ENCODE results near the gene PKDCC.

Gene PKDCC

DNA sequence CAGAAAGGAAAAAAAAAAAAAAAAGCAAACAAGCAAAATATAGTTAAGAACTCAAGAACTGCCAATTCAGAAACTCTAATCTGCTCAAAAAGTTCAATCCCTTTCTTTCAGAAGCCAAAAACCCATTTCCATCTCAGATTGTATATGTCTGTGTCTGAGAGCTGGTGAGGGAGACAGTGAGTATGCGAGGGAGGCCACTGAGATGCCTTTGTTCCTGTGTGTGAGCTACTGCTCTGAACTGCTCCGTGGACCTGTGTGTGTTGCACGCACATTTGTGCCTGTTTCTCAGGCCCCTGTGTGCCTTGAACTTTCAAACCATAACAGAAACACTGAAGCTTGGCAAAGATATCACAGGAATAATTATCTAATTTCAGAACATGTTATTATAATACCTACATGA lies 2.5 kb upstream of the PKDCC start:
- H3K27ac ChIP-seq (ENCODE audit: low read length): no peak overlapping the region
- TF ChIP-seq, protein P1, sequence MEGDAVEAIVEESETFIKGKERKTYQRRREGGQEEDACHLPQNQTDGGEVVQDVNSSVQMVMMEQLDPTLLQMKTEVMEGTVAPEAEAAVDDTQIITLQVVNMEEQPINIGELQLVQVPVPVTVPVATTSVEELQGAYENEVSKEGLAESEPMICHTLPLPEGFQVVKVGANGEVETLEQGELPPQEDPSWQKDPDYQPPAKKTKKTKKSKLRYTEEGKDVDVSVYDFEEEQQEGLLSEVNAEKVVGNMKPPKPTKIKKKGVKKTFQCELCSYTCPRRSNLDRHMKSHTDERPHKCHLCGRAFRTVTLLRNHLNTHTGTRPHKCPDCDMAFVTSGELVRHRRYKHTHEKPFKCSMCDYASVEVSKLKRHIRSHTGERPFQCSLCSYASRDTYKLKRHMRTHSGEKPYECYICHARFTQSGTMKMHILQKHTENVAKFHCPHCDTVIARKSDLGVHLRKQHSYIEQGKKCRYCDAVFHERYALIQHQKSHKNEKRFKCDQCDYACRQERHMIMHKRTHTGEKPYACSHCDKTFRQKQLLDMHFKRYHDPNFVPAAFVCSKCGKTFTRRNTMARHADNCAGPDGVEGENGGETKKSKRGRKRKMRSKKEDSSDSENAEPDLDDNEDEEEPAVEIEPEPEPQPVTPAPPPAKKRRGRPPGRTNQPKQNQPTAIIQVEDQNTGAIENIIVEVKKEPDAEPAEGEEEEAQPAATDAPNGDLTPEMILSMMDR (IDR thresholded peaks at IDR 0.05; ENCODE audit: low read depth, low read length): no peak
- H3K9ac ChIP-seq (ENCODE audit: low read length): no peak overlapping the region
- H3K36me3 ChIP-seq (replicated peaks; ENCODE audit: low read depth, low read length): no peaks in the 10 kb centered on the region
- no peak overlapping the region for H2AFZ ChIP-seq (ENCODE audit: low read depth, low read length)
- H3K4me3 ChIP-seq (ENCODE audit: low read length): no peak overlapping the region
- H3K4me1 ChIP-seq (ENCODE audit: low read length): no peaks in the 10 kb centered on the region
- H3K79me2 ChIP-seq (ENCODE audit: low read length): no peaks in the 10 kb centered on the region
- no peaks in the 10 kb centered on the region for H4K20me1 ChIP-seq (ENCODE audit: insufficient read depth, low read length)
- H3K9me3 ChIP-seq (ENCODE audit: insufficient read depth, low read length): no peaks in the 10 kb centered on the region
- 0 out of 2 replicates have a peak, but pooled peaks cover 1% of the 10 kb centered on the region for H3K27me3 ChIP-seq (ENCODE audit: low read depth, low read length)
- no peak overlapping the region for H3K4me2 ChIP-seq (ENCODE audit: low read length)

DNA sequence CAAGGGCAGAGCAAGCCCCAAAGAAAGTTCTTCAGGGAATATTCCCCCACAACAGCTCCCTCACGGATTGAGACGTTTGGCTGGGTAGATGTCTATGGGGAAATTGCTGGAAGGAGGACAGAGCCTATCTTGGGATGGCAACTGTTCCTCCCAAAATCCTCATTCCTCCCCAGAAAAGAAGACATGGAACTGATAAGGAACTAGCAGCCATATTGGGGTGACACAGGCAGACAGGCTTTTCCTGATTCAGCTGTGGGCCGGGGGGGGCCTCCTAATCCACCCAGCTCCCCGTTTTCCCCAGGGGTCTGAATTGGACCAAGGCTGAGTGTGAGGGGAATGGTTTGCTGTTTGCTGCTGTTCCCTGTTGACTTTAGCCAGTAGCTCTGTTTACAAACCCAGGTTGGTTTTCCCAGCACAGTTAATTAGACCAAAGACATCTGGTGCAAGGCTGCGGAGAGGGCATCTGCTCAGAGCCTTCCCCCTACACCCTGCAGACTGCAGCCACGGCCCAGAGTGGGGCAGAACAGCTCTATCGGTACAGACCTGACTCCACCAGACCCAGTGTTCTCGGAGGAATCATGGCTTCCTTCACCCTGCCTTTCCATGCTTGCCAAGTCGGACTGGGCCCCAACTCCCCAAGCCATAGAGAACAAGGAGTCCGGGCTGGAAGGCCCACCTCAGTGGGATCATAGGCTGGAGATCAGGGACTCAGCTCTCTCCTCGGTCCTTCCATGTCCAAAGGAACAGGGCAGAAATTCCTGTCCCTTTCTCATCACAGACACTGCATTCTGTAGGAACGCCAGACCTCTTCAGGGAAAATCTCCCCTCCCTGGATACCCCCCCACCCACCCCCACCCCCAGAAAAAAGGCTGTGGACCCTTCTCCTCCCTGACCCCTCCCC lies 1.7 kb upstream of the PKDCC start:
- TF ChIP-seq, protein P1 (IDR thresholded peaks at IDR 0.05; ENCODE audit: low read depth, low read length): no peak
- TF ChIP-seq EZH2phosphoT487 (IDR thresholded peaks at IDR 0.05; ENCODE audit: low read depth): no peak
- Histone ChIP-seq H3K4me3 (ENCODE audit: low read length) (no peak overlapping the region), H3K9ac (ENCODE audit: low read length) (no peak overlapping the region), H3K9me3 (ENCODE audit: insufficient read depth, low read length) (no peaks in the 10 kb centered on the region), H3K4me2 (ENCODE audit: low read length) (no peak overlapping the region), H2AFZ (ENCODE audit: low read depth, low read length) (no peak overlapping the region), H3K4me1 (ENCODE audit: low read length) (no peaks in the 10 kb centered on the region), H3K36me3 (replicated peaks; ENCODE audit: low read depth, low read length) (no peaks in the 10 kb centered on the region), H3K27ac (ENCODE audit: low read length) (no peak overlapping the region), H3K79me2 (ENCODE audit: low read length) (no peaks in the 10 kb centered on the region), H3K27me3 (ENCODE audit: low read depth, low read length) (no peaks in the 10 kb centered on the region), H4K20me1 (ENCODE audit: insufficient read depth, low read length) (no peaks in the 10 kb centered on the region)

DNA sequence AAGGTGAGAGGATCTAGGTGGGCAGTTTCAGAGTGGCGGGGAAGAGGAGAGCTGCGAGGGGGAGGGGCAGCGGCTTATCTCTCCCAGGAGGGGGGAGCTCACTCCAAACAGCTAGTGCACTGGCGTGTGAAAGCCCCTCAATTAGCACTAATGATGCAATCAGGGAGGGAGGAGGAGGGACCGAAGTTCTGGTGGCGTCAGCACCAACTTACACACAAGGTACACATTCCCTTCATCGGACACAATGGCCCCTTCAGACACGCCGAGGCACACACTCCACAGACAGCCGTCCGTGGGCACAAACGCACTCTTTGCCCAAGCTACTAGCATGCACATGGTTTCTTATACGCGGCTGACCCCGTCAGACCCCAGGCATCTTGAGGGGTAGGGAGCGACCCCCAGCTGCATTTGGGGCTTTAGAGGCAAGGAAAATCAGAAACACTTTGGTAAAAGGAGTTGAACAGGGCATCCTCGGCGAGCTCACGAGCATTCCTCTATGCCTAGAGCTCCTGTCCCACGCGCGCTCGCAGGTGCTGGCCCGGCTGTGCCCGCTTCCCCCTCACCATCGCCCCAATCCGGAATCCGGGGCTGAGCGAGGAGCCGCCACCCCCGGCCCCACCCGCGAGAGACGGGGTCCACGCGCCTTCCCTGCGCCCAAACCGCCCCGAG lies 868 bp upstream of the PKDCC start:
- no peak overlapping the region for H3K4me3 ChIP-seq (ENCODE audit: low read length)
- no peaks in the 10 kb centered on the region for H3K79me2 ChIP-seq (ENCODE audit: low read length)
- H3K9me3 ChIP-seq (ENCODE audit: insufficient read depth, low read length): no peaks in the 10 kb centered on the region
- no peak overlapping the region for H3K27ac ChIP-seq (ENCODE audit: low read length)
- no peak overlapping the region for H2AFZ ChIP-seq (ENCODE audit: low read depth, low read length)
- no peaks in the 10 kb centered on the region for H3K27me3 ChIP-seq (ENCODE audit: low read depth, low read length)
- TF ChIP-seq EZH2phosphoT487 (IDR thresholded peaks at IDR 0.05; ENCODE audit: low read depth): no peak
- TF ChIP-seq, protein P1 (IDR thresholded peaks at IDR 0.05; ENCODE audit: low read depth, low read length): no peak
- H3K36me3 ChIP-seq (replicated peaks; ENCODE audit: low read depth, low read length): no peaks in the 10 kb centered on the region
- no peaks in the 10 kb centered on the region for H4K20me1 ChIP-seq (ENCODE audit: insufficient read depth, low read length)
- no peaks in the 10 kb centered on the region for H3K4me1 ChIP-seq (ENCODE audit: low read length)
- H3K4me2 ChIP-seq (ENCODE audit: low read length): no peak overlapping the region
- H3K9ac ChIP-seq (ENCODE audit: low read length): no peak overlapping the region
